Measurements from ENCODE around the gene ZNF280D.

GRCh38 chr15:56640127-56640526 lies 93.2 kb downstream of the ZNF280D start:
- TF ChIP-seq CBFB (CRISPR knock-in tag; IDR thresholded peaks at IDR 0.05) = no peak
- no peak for TF ChIP-seq HDAC6 (IDR thresholded peaks at IDR 0.05; ENCODE audit: low read depth, low read length)
